ENCODE measurements around the gene TPSB2.

The TPSB2 gene

GRCh38 chr16:1214719-1215118 lies 15.3 kb downstream of the TPSB2 start:
- TF ChIP-seq, protein P1, sequence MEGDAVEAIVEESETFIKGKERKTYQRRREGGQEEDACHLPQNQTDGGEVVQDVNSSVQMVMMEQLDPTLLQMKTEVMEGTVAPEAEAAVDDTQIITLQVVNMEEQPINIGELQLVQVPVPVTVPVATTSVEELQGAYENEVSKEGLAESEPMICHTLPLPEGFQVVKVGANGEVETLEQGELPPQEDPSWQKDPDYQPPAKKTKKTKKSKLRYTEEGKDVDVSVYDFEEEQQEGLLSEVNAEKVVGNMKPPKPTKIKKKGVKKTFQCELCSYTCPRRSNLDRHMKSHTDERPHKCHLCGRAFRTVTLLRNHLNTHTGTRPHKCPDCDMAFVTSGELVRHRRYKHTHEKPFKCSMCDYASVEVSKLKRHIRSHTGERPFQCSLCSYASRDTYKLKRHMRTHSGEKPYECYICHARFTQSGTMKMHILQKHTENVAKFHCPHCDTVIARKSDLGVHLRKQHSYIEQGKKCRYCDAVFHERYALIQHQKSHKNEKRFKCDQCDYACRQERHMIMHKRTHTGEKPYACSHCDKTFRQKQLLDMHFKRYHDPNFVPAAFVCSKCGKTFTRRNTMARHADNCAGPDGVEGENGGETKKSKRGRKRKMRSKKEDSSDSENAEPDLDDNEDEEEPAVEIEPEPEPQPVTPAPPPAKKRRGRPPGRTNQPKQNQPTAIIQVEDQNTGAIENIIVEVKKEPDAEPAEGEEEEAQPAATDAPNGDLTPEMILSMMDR (IDR thresholded peaks at IDR 0.05; ENCODE audit: low read depth, low read length): no peak
- Histone ChIP-seq H3K4me1 (no peaks in the 10 kb centered on the region), H3K36me3 (no peaks in the 10 kb centered on the region), H3K27me3 (no peaks in the 10 kb centered on the region), H3K4me3 (ENCODE audit: low read depth, low read length) (no peak overlapping the region), H3K9me3 (no peaks in the 10 kb centered on the region)
- DNase-seq: no peak

DNA sequence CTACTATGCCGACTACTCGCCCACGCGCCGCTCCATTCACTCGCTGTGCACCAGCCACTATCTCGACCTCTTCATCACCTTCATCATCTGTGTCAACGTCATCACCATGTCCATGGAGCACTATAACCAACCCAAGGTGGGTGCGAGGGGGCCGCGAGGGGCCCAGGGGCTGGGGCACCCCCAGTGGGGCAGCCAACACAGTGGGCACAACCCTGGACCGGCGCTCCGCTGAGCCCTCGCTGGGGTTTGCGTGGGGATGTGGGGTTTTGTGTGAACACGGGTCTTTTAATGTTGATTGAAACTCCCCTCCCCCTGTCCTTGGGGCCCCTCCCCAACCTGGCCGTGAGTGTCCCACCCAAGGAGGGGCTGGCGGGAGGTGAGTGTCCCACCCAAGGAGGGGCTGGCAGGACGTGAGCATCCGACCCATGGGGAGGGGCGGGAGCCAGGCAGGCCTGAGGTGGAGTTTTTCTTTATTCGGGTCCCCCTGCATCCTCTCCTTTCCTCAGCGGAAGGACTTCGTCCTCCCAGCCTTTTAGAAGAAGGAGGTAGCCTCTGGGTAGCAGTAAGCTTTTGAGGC lies 16.1 kb downstream of the TPSB2 start:
- H3K27me3 ChIP-seq: no peaks in the 10 kb centered on the region
- no peaks in the 10 kb centered on the region for H3K9me3 ChIP-seq
- H3K4me3 ChIP-seq (ENCODE audit: low read depth, low read length): no peak overlapping the region
- TF ChIP-seq, protein P1 (IDR thresholded peaks at IDR 0.05; ENCODE audit: low read depth, low read length): no peak
- no peaks in the 10 kb centered on the region for H3K4me1 ChIP-seq
- DNase-seq: no peak
- no peaks in the 10 kb centered on the region for H3K36me3 ChIP-seq

GRCh38 chr16:1213231-1213630 lies 16.8 kb downstream of the TPSB2 start:
- Histone ChIP-seq H3K9me3 (no peaks in the 10 kb centered on the region), H3K27me3 (no peaks in the 10 kb centered on the region), H3K36me3 (no peaks in the 10 kb centered on the region), H3K4me1 (no peaks in the 10 kb centered on the region), H3K4me3 (ENCODE audit: low read depth, low read length) (no peak overlapping the region)
- no peak for DNase-seq
- TF ChIP-seq, protein P1 (IDR thresholded peaks at IDR 0.05; ENCODE audit: low read depth, low read length): no peak

DNA sequence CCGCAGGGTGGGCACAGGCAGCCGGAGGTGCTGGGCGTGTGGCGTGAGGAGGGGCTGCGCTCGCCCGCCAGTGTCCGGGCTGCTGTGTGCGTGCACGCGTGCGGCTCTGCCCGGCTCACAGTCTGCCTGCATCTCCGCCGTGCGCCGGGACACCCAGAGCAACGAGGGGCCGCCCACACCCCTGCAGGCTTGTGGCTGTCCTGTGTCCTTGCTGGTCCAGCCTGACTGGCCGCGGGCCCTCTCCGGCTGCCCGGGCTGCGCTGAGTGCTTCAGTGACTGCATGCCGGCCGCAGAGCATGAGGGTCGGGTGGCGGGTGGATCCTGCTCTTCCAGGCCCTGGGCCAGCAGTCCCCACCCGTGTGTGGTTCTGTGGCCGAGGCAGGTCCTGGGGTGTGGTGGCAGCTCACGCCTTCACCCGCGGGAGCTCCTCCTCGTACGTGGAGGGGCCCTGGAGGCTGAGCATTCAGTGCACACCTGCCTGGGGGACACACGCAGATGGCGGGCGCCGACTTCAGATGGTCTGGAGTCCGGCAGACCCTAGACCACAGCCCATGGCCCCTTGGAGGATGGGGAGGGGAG lies 17.3 kb downstream of the TPSB2 start:
- DNase-seq: no peak
- Histone ChIP-seq H3K9me3 (no peaks in the 10 kb centered on the region), H3K4me1 (no peaks in the 10 kb centered on the region), H3K27me3 (no peaks in the 10 kb centered on the region), H3K36me3 (no peaks in the 10 kb centered on the region), H3K4me3 (ENCODE audit: low read depth, low read length) (no peak overlapping the region)
- TF ChIP-seq, protein P1 (IDR thresholded peaks at IDR 0.05; ENCODE audit: low read depth, low read length): no peak

GRCh38 chr16:1211451-1212268 lies 18.3 kb downstream of the TPSB2 start:
- Histone ChIP-seq H3K4me1 (no peaks in the 10 kb centered on the region), H3K27me3 (no peaks in the 10 kb centered on the region), H3K9me3 (no peaks in the 10 kb centered on the region), H3K4me3 (ENCODE audit: low read depth, low read length) (no peak overlapping the region), H3K36me3 (no peaks in the 10 kb centered on the region)
- DNase-seq: no peak
- TF ChIP-seq, protein P1 (IDR thresholded peaks at IDR 0.05; ENCODE audit: low read depth, low read length): no peak

DNA sequence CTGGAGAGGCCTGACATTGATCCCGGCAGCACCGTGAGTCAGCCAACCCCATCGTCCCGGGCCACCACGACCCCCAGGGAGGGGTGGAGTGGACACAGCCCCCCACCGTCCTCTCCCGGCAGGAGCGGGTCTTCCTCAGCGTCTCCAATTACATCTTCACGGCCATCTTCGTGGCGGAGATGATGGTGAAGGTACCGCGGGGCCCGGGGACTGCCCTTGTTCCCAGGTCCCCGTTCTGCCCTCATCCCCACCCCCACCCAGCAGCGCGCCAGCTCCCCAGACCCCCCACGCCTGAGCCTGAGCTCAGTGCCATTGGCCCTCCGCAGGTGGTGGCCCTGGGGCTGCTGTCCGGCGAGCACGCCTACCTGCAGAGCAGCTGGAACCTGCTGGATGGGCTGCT lies 19.5 kb downstream of the TPSB2 start:
- DNase-seq: no peak
- TF ChIP-seq, protein P1 (IDR thresholded peaks at IDR 0.05; ENCODE audit: low read depth, low read length): no peak
- Histone ChIP-seq H3K27me3 (no peaks in the 10 kb centered on the region), H3K9me3 (no peaks in the 10 kb centered on the region), H3K4me3 (ENCODE audit: low read depth, low read length) (no peak overlapping the region), H3K36me3 (no peaks in the 10 kb centered on the region), H3K4me1 (no peaks in the 10 kb centered on the region)

Measured in BE2C (cell line).